Measurements from ENCODE around the gene SLC25A33.

Gene SLC25A33

DNA sequence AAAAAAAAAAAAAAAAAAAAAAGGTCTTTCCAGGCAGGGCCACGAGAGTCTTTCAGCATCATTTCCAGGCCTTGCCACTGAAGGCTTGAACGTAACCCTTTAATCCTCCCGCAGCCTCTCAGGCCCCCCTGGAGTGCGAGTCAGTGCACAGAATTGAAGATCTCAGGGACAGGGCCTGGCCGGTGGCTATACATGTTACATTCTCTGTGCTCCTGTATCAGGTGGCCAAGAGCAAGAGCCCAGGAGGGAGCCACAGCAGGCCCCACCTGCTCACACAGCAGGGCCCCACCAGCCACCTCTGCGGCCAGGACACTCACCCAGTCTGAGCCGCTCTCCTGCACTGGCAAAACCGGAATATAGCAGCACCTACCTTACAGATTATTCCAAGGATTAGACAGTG is 34.1 kb upstream of the SLC25A33 start:
- Histone ChIP-seq H3K27ac (ENCODE audit: extremely low read depth, low read depth, low read length) (no peak overlapping the region), H3K36me3 (ENCODE audit: control insufficient read depth in 2 of 2, insufficient read depth in 1 of 2, low read length in 2 of 2) (no peaks in the 10 kb centered on the region), H3K4me3 (ENCODE audit: low read depth, low read length) (no peak overlapping the region), H3K4me1 (ENCODE audit: control insufficient read depth, insufficient read depth, low read length) (no peaks in the 10 kb centered on the region), H3K9me3 (ENCODE audit: control insufficient read depth, insufficient read depth, low read depth, low read length) (no peaks in the 10 kb centered on the region)
- TF ChIP-seq GLIS1 (tag by site-specific recombination; IDR thresholded peaks at IDR 0.05) (peak; percentile 41), ZNF302 (tag by site-specific recombination; IDR thresholded peaks at IDR 0.05; ENCODE audit: low read depth) (no peak), ZNF664 (tag by site-specific recombination; IDR thresholded peaks at IDR 0.05) (0 out of 2 replicates have a peak, but pooled peaks have one; percentile 55), ZIC2 (tag by site-specific recombination; IDR thresholded peaks at IDR 0.05) (peak; percentile 64)
- TF ChIP-seq, protein P1, sequence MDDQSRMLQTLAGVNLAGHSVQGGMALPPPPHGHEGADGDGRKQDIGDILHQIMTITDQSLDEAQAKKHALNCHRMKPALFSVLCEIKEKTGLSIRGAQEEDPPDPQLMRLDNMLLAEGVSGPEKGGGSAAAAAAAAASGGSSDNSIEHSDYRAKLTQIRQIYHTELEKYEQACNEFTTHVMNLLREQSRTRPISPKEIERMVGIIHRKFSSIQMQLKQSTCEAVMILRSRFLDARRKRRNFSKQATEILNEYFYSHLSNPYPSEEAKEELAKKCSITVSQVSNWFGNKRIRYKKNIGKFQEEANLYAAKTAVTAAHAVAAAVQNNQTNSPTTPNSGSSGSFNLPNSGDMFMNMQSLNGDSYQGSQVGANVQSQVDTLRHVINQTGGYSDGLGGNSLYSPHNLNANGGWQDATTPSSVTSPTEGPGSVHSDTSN (CRISPR knock-in tag; IDR thresholded peaks at IDR 0.05), result no peak
- ChIA-PET POLR2A (no interaction called here), CTCF (interaction anchor here (0.6 kb wide), 1 partner anchor 372 kb away, joined by 3 read pairs; no protein-coding TSS in a partner anchor)

DNA sequence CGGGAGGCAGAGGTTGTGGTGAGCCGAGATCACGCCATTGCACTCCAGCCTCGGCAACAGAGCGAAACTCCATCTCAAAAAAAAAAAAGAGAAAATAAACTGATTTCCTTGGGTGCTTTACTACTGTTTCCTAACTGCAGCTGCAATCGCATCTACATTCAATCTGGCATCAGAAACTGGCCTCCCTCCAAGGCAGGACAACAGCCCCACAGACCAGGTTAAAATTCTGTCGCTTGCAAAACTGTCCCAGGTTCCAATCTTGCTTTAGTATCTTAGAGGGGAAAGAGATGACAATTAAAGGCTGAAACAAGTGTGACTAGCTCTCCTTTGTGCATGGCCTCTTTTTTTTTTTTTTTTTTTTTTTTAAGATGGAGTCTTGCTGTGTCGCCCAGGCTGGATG is 32.4 kb upstream of the SLC25A33 start:
- TF ChIP-seq ZSCAN23 (tag by site-specific recombination; IDR thresholded peaks at IDR 0.05) (no peak), ZNF10 (tag by site-specific recombination; IDR thresholded peaks at IDR 0.05) (no peak), ZNF404 (tag by site-specific recombination; IDR thresholded peaks at IDR 0.05) (no peak), SCRT1 (tag by site-specific recombination; IDR thresholded peaks at IDR 0.05; ENCODE audit: borderline replicate concordance) (no peak), PRDM2 (tag by site-specific recombination; IDR thresholded peaks at IDR 0.05; ENCODE audit: borderline replicate concordance) (no peak), ZNF248 (tag by site-specific recombination; IDR thresholded peaks at IDR 0.05) (no peak)
- ChIA-PET CTCF (interaction anchor here (0.7 to 1.6 kb wide), 5 partner anchors 11 to 702 kb away, joined by 3 to 7 read pairs (median 4); no protein-coding TSS in a partner anchor), POLR2A (interaction anchor here (0.6 kb wide), 2 partner anchors 56 to 93 kb away, joined by 3 to 7 read pairs; no protein-coding TSS in a partner anchor)
- no peak overlapping the region for H3K27ac ChIP-seq (ENCODE audit: extremely low read depth, low read depth, low read length)
- no peaks in the 10 kb centered on the region for H3K4me1 ChIP-seq (ENCODE audit: control insufficient read depth, insufficient read depth, low read length)
- H3K4me3 ChIP-seq (ENCODE audit: low read depth, low read length), result no peak overlapping the region
- no peaks in the 10 kb centered on the region for H3K9me3 ChIP-seq (ENCODE audit: control insufficient read depth, insufficient read depth, low read depth, low read length)
- no peaks in the 10 kb centered on the region for H3K36me3 ChIP-seq (ENCODE audit: control insufficient read depth in 2 of 2, insufficient read depth in 1 of 2, low read length in 2 of 2)

GRCh38 chr1:9510130-9510529 is 29.1 kb upstream of the SLC25A33 start:
- Histone ChIP-seq H3K4me3 (ENCODE audit: low read depth, low read length) (no peak overlapping the region), H3K4me1 (ENCODE audit: control insufficient read depth, insufficient read depth, low read length) (no peaks in the 10 kb centered on the region), H3K36me3 (ENCODE audit: control insufficient read depth in 2 of 2, insufficient read depth in 1 of 2, low read length in 2 of 2) (no peaks in the 10 kb centered on the region), H3K9me3 (ENCODE audit: control insufficient read depth, insufficient read depth, low read depth, low read length) (no peaks in the 10 kb centered on the region), H3K27ac (ENCODE audit: extremely low read depth, low read depth, low read length) (no peak overlapping the region)
- POLR2A ChIA-PET, result no interaction called here
- CTCF ChIA-PET, result interaction anchor here (0.5 to 1.4 kb wide), 5 partner anchors 8 to 1776 kb away, joined by 3 to 7 read pairs (median 3); no protein-coding TSS in a partner anchor
- no peak for TF ChIP-seq TSHZ1 (tag by site-specific recombination; IDR thresholded peaks at IDR 0.05; ENCODE audit: borderline replicate concordance)
- no peak for TF ChIP-seq ZNF701 (tag by site-specific recombination; IDR thresholded peaks at IDR 0.05)
- TF ChIP-seq ZNF404 (tag by site-specific recombination; IDR thresholded peaks at IDR 0.05), result no peak
- TF ChIP-seq, protein P2, sequence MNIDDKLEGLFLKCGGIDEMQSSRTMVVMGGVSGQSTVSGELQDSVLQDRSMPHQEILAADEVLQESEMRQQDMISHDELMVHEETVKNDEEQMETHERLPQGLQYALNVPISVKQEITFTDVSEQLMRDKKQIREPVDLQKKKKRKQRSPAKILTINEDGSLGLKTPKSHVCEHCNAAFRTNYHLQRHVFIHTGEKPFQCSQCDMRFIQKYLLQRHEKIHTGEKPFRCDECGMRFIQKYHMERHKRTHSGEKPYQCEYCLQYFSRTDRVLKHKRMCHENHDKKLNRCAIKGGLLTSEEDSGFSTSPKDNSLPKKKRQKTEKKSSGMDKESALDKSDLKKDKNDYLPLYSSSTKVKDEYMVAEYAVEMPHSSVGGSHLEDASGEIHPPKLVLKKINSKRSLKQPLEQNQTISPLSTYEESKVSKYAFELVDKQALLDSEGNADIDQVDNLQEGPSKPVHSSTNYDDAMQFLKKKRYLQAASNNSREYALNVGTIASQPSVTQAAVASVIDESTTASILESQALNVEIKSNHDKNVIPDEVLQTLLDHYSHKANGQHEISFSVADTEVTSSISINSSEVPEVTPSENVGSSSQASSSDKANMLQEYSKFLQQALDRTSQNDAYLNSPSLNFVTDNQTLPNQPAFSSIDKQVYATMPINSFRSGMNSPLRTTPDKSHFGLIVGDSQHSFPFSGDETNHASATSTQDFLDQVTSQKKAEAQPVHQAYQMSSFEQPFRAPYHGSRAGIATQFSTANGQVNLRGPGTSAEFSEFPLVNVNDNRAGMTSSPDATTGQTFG (tag by site-specific recombination; IDR thresholded peaks at IDR 0.05; ENCODE audit: borderline replicate concordance), result no peak
- TF ChIP-seq ZNF2 (tag by site-specific recombination; IDR thresholded peaks at IDR 0.05), result no peak

All from HEK293 (cell line).